ENCODE results near the gene PLXNA4. TPM values are rescaled to one million over a fixed set of nuclear protein-coding genes. Genes with fewer than 3 reads are reported as not detected.

PLXNA4 gene
- total and polyA plus RNA-seq, 9 of the 15 experiments (the other 6 are each of a cell fraction or from before 2014, with no cell fraction given), result under 0.01 to 0.09 TPM; not detected in 7

DNA sequence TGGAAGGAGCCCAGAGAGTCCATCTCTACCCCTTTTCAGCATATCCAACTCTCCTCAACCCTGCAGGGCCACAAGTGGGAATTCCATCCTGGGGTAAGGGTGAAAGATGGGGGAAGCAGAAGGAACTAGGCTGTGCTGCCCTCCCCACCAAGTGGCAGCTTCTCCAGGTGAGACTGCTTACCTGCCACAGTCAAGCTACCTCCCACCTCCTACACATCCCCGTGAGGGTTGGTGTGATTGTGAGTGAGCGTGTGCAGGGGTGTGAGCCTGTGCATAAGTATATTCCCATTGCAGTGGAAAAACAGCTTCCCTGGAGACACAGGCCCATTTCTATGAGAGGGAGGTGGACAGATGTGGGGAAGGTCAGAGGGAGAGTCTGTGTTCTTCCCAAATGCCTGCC, 376.6 kb downstream of the PLXNA4 start:
- in situ Hi-C loops (cut with MboI) (no loop called here), intact Hi-C loops (cut with micrococcal nuclease) (no loop called here)
- TF ChIP-seq EP400 (IDR thresholded peaks at IDR 0.05) (no peak), TCF7 (IDR thresholded peaks at IDR 0.05; ENCODE audit: borderline replicate concordance) (no peak), PCBP1 (IDR thresholded peaks at IDR 0.05; ENCODE audit: low read depth, low read length, poor library complexity, severe bottlenecking) (no peak), ZNF282 (CRISPR knock-in tag; IDR thresholded peaks at IDR 0.05) (no peak), EWSR1 (IDR thresholded peaks at IDR 0.05; ENCODE audit: borderline replicate concordance, low read depth, partially characterized antibody) (no peak), ZNF77 (CRISPR knock-in tag; IDR thresholded peaks at IDR 0.05) (no peak), SRF (CRISPR knock-in tag; IDR thresholded peaks at IDR 0.05) (no peak), HOXB6 (CRISPR knock-in tag; IDR thresholded peaks at IDR 0.05; ENCODE audit: borderline replicate concordance) (no peak), RBFOX2 (IDR thresholded peaks at IDR 0.05; ENCODE audit: low read depth, low read length) (no peak), FOS (IDR thresholded peaks at IDR 0.05; ENCODE audit: extremely low read depth, insufficient read length) (no peak), ATF7 (IDR thresholded peaks at IDR 0.05) (no peak), DDX20 (tag; IDR thresholded peaks at IDR 0.05; ENCODE audit: low read depth) (no peak), ZBTB5 (IDR thresholded peaks at IDR 0.05) (no peak), ZNF551 (CRISPR knock-in tag; IDR thresholded peaks at IDR 0.05) (no peak), ZNF511 (CRISPR knock-in tag; IDR thresholded peaks at IDR 0.05) (no peak), RB1 (IDR thresholded peaks at IDR 0.05; ENCODE audit: low read depth) (no peak)
- TF ChIP-seq, protein P1, sequence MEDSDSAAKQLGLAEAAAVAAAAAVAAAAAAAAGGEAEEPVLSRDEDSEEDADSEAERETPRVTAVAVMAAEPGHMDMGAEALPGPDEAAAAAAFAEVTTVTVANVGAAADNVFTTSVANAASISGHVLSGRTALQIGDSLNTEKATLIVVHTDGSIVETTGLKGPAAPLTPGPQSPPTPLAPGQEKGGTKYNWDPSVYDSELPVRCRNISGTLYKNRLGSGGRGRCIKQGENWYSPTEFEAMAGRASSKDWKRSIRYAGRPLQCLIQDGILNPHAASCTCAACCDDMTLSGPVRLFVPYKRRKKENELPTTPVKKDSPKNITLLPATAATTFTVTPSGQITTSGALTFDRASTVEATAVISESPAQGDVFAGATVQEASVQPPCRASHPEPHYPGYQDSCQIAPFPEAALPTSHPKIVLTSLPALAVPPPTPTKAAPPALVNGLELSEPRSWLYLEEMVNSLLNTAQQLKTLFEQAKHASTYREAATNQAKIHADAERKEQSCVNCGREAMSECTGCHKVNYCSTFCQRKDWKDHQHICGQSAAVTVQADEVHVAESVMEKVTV (CRISPR knock-in tag; IDR thresholded peaks at IDR 0.05), result no peak
- ATAC-seq (no peak), DNase-seq (ENCODE audit: extremely low read depth in 1 of 4, low spot score in 3 of 4) (no peak), FAIRE-seq (no peak)
- H3K4me3 ChIP-seq, result no peak overlapping the region
- H3K36me3 ChIP-seq (ENCODE audit: control insufficient read depth, insufficient read depth, low read length), result no peaks in the 10 kb centered on the region
- H3K9me1 ChIP-seq (ENCODE audit: control insufficient read depth, insufficient read depth, low read length), result no peaks in the 10 kb centered on the region
- BruUV-seq (replicated peaks), result no TSS peak
- no peak overlapping the region for H3K9ac ChIP-seq (ENCODE audit: insufficient read depth in 1 of 2, low read depth in 2 of 2, low read length in 2 of 2)
- 0% methylated on average over 2 of the region's 2 CpGs for WGBS (ENCODE audit: insufficient coverage, low coverage, missing lambda C conversion rate)
- no peak overlapping the region for H2AFZ ChIP-seq (ENCODE audit: low read depth, low read length)
- POLR2A ChIA-PET, result no interaction called here
- no peaks in the 10 kb centered on the region for H4K20me1 ChIP-seq (replicated peaks; ENCODE audit: control insufficient read depth, insufficient read depth, low read length)
- H3K79me2 ChIP-seq (ENCODE audit: control insufficient read depth, insufficient read depth, low read length), result no peaks in the 10 kb centered on the region
- H3K9me3 ChIP-seq (replicated peaks; ENCODE audit: control insufficient read depth, insufficient read depth, low read depth, low read length), result no peaks in the 10 kb centered on the region
- CTCF ChIA-PET (ENCODE audit: low intra/inter-chr PET ratio), result no interaction called here
- peaks cover 4 to 23% of the 10 kb centered on the region in 2 experiments; a peak in 4 of 5 replicates for H3K27me3 ChIP-seq (ENCODE audit: control insufficient read depth in 2 of 2, insufficient read depth in 2 of 2, low read length in 2 of 2)
- no peak overlapping the region for H3K27ac ChIP-seq (ENCODE audit: extremely low read depth, low read depth, low read length)
- H3K4me2 ChIP-seq (ENCODE audit: insufficient read depth, low read length), result no peak overlapping the region
- H3K4me1 ChIP-seq (replicated peaks in 1 of 2; ENCODE audit: control insufficient read depth in 2 of 2, insufficient read depth in 2 of 2, low read length in 2 of 2), result no peaks in the 10 kb centered on the region
